Activated naive CD4-positive, alpha-beta T cell treated with anti-CD3 and anti-CD28 coated beads for 36 hours (primary cell): ENCODE data around the gene DTX4. TPM values are rescaled to one million over a fixed set of nuclear protein-coding genes. Genes with fewer than 3 reads are reported as not detected.

Source experiments
- CTCF ChIA-PET: fragments of 350-600 bp; sonication (Branson Sonifier 250); formaldehyde crosslinking; loops from one replicate; lab custom pipeline; 2021; ENCODE audit warnings: antibody characterized with exemption; lab: Charles Lee
- DNase-seq: peaks from one replicate; pipeline ENCODE4 v3.0.0-alpha.2; 2020
- H3K27ac Mint-ChIP-seq: one replicate; pipeline ENCODE4 v1.8.0; 2021; ENCODE audit warnings: mild to moderate bottlenecking, mixed read lengths
- H3K27me3 Mint-ChIP-seq: one replicate; pipeline ENCODE4 v1.8.0; 2021; ENCODE audit warnings: low read depth, mixed read lengths
- H3K36me3 Mint-ChIP-seq: one replicate; pipeline ENCODE4 v1.8.0; 2021; ENCODE audit warnings: low read depth, mixed read lengths
- H3K4me1 Mint-ChIP-seq: one replicate; pipeline ENCODE4 v1.8.0; 2021; ENCODE audit warnings: low read depth, mixed read lengths
- H3K4me3 Mint-ChIP-seq: one replicate; pipeline ENCODE4 v1.8.0; 2021; ENCODE audit warnings: mild to moderate bottlenecking, moderate library complexity, mixed read lengths
- H3K9me3 Mint-ChIP-seq: one replicate; pipeline ENCODE4 v1.8.0; 2021; ENCODE audit warnings: mixed read lengths
- intact Hi-C: fragments of 100-400 bp; cut with micrococcal nuclease; formaldehyde crosslinking; loops from one replicate; pipeline ENCODE4 v1.15.1; 2023
- total RNA-seq, 2 experiments: library from RNA; stranded (reverse); gene quantifications; one replicate each; pipeline ENCODE4 v1.2.3, GENCODE V29; 2021

The DTX4 gene
- total RNA-seq, 2 experiments from 2014 or later, result 0.07 to 0.14 TPM

DNA sequence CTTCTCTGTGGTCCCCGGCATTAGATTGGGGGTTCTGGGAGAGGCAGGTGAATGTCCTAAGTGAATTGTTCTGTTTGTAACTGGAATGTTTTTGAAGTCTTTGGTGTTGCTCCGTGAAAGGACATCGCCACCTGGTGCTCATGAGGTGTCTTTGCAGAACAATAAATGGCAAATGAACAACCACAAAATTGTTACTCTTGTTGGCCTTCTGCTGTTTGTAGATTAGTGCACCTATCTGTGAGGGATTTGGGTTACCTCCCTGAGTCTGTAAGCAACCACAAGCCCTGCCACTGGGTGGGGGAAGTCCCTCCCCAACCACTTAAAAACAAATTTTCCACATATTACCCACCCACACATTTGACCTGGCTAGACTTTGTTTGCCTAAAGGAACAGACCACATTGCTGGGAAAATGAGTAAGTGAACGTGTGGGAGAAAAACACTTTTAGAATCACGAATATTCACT lies 36.1 kb downstream of the DTX4 start:
- CTCF ChIA-PET, result interaction anchor here (0.7 to 10.5 kb wide), 5 partner anchors 21 to 445 kb away, joined by 3 to 67 read pairs (median 4); partner anchors contain the start of gene DTX4
- intact Hi-C loops, result loop anchor here (1.0 to 10.0 kb wide), 6 partner anchors 8 to 597 kb away; partner anchors contain the start of gene PATL1
- Mint-ChIP-seq H3K4me1 (peaks cover 35% of the 10 kb centered on the region), H3K36me3 (no peaks in the 10 kb centered on the region), H3K27me3 (peaks cover 26% of the 10 kb centered on the region), H3K27ac (no peak overlapping the region), H3K9me3 (no peaks in the 10 kb centered on the region), H3K4me3 (no peak overlapping the region)
- DNase-seq, result peak; percentile 53

DNA sequence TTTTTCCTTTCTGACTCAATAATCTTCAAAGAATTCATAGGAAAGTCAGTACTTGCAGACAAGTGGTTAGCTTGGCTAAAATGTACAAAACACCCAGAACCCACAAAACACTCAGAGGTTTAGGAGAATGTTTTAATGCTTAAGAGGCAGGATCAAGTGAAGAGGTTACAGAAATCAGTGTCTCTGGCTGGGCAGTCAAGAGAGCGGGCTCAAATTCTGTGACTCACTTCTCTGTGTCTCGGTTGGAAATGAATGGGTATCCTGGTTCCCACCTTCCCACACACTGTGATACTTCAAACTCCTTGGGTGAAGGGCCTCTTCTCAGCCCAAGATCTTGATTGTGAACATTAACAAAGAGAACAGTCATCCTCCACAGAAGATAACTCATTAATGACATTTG lies 37.0 kb downstream of the DTX4 start:
- DNase-seq, result peak; percentile 15
- Mint-ChIP-seq H3K4me1 (peaks cover 35% of the 10 kb centered on the region), H3K27me3 (peaks cover 30% of the 10 kb centered on the region), H3K4me3 (no peak overlapping the region), H3K27ac (no peak overlapping the region), H3K36me3 (no peaks in the 10 kb centered on the region), H3K9me3 (no peaks in the 10 kb centered on the region)
- CTCF ChIA-PET, result interaction anchor here (1.1 to 10.5 kb wide), 3 partner anchors 28 to 38 kb away, joined by 3 to 67 read pairs (median 3); partner anchors contain the start of gene DTX4
- intact Hi-C loops, result loop anchor here (1.0 to 10.0 kb wide), 6 partner anchors 9 to 596 kb away; partner anchors contain the start of gene PATL1

DNA sequence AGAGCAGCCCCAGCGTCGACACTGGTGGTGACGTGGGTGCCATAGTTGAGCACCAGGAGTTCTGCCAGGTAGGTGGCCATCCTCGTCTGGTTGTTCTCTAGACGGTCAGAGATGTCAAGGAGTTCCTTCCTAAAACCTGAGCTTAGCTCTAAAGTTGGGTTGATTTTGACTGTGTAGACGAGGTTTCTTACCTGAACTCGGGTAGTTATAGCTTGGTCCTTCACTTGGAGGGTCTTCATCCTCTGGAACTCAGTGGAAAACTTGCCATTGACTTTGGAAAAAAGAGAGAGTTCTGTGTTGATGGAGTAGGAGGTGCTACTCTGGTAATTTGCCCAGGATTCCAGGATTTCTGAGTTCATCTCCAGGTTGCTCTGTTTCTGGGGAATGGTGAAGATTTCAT lies 40.3 kb downstream of the DTX4 start:
- no peaks in the 10 kb centered on the region for H3K36me3 Mint-ChIP-seq

DNA sequence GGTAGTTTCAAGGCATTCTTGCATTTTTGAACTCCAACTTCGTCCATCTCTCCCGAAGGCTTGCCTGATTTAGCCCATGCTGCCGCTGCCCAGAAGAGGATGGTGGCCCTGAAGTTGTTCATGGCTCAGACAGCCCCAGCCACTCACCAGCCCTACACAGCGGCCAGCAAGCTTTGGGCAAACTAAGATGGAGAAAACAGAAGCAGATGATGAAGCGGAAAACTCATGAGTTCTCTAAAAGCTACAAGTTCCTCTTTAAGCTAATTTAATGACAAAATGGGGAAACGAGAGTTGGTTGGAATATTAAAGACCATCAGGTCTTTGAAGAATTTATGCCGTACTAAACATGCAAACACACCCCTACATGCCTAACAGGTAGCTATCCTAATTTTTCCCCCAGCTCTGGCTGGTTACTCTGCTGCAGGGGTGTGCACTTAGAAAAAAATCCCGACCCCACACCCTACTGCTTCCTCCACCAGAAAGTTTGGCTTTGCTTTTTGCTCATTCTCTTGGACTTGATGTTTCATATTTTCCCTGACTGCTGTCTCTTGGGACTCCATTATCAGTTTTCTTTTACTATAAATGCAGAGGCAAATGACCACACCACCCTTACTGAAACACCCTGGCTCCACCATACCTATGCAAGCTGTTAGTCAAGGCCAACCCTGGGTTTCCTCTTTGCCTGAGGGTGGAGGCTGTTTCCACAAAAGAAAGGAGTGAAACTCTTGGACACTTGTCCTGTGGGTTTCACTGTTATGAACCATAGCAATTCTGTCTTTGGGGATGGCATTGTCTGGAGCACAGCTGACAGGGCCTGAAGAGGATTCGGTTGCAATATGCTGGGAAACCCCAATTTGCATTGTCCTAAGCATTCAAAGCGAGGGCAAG lies 41.1 kb downstream of the DTX4 start, which contains the start of gene MPEG1:
MPEG1 (minus strand) TSS at position 184 of the 888 bp plus-strand sequence; CDS start at position 122, 62 bp downstream.
- CTCF ChIA-PET, result interaction anchor here (1.4 to 2.0 kb wide), 3 partner anchors 11 to 41 kb away, joined by 3 to 5 read pairs (median 4); partner anchors contain the start of gene DTX4
- Mint-ChIP-seq H3K36me3 (peaks cover 3% of the 10 kb centered on the region), H3K27ac (no peak within 1 kb of the TSS), H3K27me3 (peaks cover 30% of the 10 kb centered on the region), H3K9me3 (no peaks in the 10 kb centered on the region), H3K4me3 (no peak within 1 kb of the TSS), H3K4me1 (peaks cover 31% of the 10 kb centered on the region)
- DNase-seq, result no peak
- intact Hi-C loops, result no loop called here

More for the DNA sequence above, 40.3 kb downstream of the DTX4 start:
- H3K4me3 Mint-ChIP-seq, result no peak overlapping the region
- peaks cover 28% of the 10 kb centered on the region for H3K27me3 Mint-ChIP-seq
- DNase-seq, result no peak
- intact Hi-C loops, result no loop called here
- CTCF ChIA-PET, result interaction anchor here (1.9 to 2.0 kb wide), 2 partner anchors 28 to 41 kb away, joined by 4 to 5 read pairs; partner anchors contain the start of gene DTX4
- no peak overlapping the region for H3K27ac Mint-ChIP-seq
- no peaks in the 10 kb centered on the region for H3K9me3 Mint-ChIP-seq
- peaks cover 34% of the 10 kb centered on the region for H3K4me1 Mint-ChIP-seq

DNA sequence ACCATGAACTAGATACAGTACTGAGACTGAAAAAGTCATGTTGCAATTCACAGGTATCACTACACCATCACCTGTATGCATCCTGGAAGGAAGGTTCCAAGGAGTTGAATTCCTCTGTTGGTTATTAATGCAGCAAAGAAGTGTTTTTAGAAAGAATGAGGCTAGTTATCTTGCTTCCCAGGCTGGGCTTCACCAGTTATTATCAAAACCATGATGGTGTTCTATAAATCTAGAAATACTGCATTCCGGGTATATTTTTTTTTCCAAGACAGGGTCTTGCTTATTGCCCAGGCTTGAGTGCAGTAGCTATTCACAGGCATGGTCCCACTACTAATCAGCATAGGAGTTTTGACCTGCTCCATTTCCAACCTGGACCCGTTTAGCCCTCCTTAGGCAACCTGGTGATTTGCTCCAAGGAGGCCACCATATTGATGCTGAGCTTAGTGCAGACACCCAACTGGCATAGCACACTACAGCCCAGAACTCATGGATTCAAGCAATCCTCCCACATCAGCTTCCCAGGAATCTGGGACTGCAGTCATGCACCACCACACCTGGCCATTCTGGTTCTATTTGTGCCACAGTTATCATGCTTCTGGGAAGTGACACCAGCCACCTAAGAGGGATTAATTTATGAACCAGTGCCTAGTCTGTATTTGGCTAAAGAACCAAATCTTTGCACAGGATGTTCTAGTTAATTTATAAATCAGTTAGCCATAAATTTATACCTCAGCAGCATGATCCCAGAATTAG lies 42.4 kb downstream of the DTX4 start:
- CTCF ChIA-PET, result interaction anchor here (1.4 to 2.0 kb wide), 2 partner anchors 12 to 30 kb away, joined by 3 to 4 read pairs; no protein-coding TSS in a partner anchor
- H3K4me3 Mint-ChIP-seq, result no peak overlapping the region

DNA sequence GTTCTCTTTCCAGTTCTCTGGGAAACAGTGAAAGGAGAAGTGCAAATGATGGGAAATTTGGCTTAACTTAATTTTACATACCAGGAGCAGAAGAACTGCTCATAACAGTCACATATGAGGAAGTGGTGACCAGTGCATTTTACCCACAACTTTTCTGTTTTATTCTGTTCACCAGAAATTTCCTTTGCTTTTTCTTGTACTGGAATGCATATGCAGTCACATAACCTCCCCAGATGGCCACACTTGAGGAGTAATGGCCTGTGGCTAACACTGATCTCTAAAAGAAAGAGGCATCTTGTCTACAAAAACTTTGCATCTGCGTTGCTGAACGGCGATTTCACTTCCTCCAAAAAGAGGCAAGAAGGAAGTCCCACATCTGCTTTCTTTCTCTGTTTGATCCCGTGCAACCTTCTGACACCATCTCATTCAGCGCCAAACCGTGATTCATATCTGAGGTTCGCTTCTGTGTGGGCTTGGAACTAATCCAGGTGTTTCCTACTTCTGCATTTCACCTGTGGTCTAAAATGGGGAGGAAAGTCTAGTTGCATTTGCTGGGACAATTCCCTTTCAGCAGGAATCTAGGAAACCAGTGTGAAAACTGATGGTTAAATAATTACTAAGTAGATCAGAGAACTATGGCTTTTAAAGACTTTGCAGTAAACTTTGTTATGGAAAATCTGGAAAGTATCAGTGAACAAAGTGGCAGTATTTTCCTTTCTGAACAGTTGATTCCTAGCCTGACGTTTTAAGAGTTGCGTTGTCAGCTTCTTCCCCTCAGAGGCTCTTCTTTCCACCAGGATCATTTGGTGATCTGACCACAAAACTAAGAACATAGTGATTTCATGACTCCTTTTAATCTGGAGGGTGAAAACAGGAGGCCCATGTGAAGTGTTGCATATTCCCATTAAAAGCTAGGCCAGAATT lies 45.0 kb downstream of the DTX4 start:
- CTCF ChIA-PET, result interaction anchor here (1.1 to 1.8 kb wide), 2 partner anchors 15 to 59 kb away, joined by 3 to 5 read pairs; no protein-coding TSS in a partner anchor
- no peak overlapping the region for H3K27ac Mint-ChIP-seq
- peaks cover 15% of the 10 kb centered on the region for H3K4me1 Mint-ChIP-seq
- peaks cover 3% of the 10 kb centered on the region for H3K36me3 Mint-ChIP-seq
- no peak overlapping the region for H3K4me3 Mint-ChIP-seq
- peaks cover 18% of the 10 kb centered on the region for H3K27me3 Mint-ChIP-seq
- intact Hi-C loops, result loop anchor here (1.0 kb wide), 1 partner anchor 17 kb away; no protein-coding TSS in a partner anchor
- H3K9me3 Mint-ChIP-seq, result no peaks in the 10 kb centered on the region
- peak; percentile 62 for DNase-seq

More for the DNA sequence above, 42.4 kb downstream of the DTX4 start:
- intact Hi-C loops, result no loop called here
- Mint-ChIP-seq H3K27me3 (peaks cover 28% of the 10 kb centered on the region), H3K4me1 (peaks cover 20% of the 10 kb centered on the region), H3K9me3 (no peaks in the 10 kb centered on the region), H3K27ac (no peak overlapping the region), H3K36me3 (peaks cover 3% of the 10 kb centered on the region)
- DNase-seq, result no peak

DNA sequence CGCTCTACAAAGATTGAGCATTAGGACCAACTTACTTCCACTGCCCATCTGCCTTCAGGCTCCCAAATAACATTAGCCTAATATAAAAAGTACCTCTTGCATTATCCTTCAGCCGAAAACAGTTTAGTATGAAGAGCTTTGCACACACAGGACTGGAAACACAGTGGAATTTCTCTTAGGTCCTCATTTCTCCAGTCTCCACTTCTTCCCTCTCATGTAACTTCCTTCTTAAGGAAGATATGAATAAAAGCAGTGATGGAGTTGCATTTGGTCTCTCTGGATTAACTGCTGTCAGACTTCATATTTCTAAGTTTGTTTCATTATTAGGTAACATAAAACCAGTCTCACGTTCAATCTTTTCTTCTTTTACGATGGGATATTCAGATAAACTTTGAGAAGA lies 46.4 kb downstream of the DTX4 start:
- CTCF ChIA-PET, result interaction anchor here (0.6 to 1.8 kb wide), 3 partner anchors 17 to 60 kb away, joined by 3 read pairs; partner anchors contain the start of gene DTX4
- Mint-ChIP-seq H3K27ac (no peak overlapping the region), H3K4me3 (no peak overlapping the region), H3K4me1 (peaks cover 15% of the 10 kb centered on the region), H3K36me3 (peaks cover 3% of the 10 kb centered on the region), H3K27me3 (peaks cover 11% of the 10 kb centered on the region), H3K9me3 (no peaks in the 10 kb centered on the region)
- no peak for DNase-seq
- intact Hi-C loops, result no loop called here

DNA sequence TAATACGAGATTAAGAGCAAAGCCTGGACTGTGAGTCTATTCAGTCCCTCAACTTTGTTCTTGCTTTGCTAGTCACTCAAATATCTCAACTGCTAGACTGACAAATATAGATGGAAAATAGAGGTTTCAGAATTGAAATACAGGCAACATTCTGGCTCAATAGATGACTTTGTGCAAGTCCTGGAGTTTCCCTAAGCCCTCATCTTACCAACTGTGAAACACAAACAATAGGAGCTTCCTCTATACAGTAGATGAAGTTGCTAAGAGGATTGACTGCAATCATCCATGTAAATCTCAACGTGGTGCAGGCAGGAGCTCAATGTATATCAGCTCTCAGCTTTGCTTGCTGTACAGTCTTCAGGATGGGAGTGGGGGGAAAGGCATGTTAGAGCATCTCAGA lies 47.0 kb downstream of the DTX4 start:
- Mint-ChIP-seq H3K27ac (no peak overlapping the region), H3K27me3 (peaks cover 10% of the 10 kb centered on the region), H3K36me3 (peaks cover 3% of the 10 kb centered on the region), H3K4me3 (no peak overlapping the region), H3K4me1 (peaks cover 15% of the 10 kb centered on the region), H3K9me3 (no peaks in the 10 kb centered on the region)
- intact Hi-C loops, result no loop called here
- DNase-seq, result no peak
- CTCF ChIA-PET, result interaction anchor here (1.1 to 1.8 kb wide), 3 partner anchors 13 to 61 kb away, joined by 3 read pairs; no protein-coding TSS in a partner anchor

DNA sequence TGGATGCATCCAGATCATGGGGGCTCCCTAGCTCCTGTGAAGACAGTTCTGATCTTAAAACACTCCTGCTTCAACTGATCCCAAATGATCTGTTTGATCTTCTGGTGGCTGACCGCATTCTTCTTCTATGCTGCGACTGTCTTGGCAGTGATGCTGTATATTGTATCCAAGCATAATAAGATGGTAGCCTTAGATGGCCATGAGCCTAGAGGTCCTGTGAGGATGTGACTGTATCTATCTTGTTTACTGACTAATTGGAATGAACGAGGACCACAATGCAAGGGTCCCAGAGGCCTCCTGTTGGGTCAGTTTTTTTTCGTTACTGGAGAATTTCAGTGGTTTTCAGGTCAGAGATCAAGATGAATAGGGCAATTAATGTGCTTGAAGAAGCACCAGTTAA lies 47.9 kb downstream of the DTX4 start:
- CTCF ChIA-PET, result interaction anchor here (1.1 to 1.4 kb wide), 2 partner anchors 18 to 48 kb away, joined by 3 read pairs; partner anchors contain the start of gene DTX4
- H3K27ac Mint-ChIP-seq, result no peak overlapping the region
- no peak for DNase-seq
- no peak overlapping the region for H3K4me3 Mint-ChIP-seq
- intact Hi-C loops, result no loop called here
- H3K9me3 Mint-ChIP-seq, result no peaks in the 10 kb centered on the region
- peaks cover 4% of the 10 kb centered on the region for H3K27me3 Mint-ChIP-seq
- peaks cover 3% of the 10 kb centered on the region for H3K36me3 Mint-ChIP-seq
- H3K4me1 Mint-ChIP-seq, result peaks cover 21% of the 10 kb centered on the region

DNA sequence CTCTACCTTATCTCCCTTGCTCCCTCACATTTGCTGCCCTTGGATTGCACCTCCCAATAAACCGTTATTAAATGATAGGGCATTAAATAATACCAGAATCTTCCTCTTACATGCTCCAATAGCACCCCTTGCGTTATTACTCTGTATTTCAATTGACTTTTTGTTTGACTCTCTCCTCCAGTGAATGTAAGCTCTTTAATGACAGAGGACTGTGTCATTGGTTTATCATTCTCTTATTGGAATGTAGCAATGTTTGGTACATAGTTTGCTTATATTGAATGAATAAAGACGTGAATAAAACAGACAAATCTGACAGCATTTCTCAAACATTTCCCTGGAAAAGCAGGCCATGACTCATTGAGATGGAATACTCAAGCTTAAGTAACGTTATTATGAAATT lies 49.5 kb downstream of the DTX4 start:
- no peak for DNase-seq
- Mint-ChIP-seq H3K27ac (no peak overlapping the region), H3K4me1 (peaks cover 23% of the 10 kb centered on the region), H3K27me3 (peaks cover 4% of the 10 kb centered on the region), H3K9me3 (no peaks in the 10 kb centered on the region), H3K4me3 (no peak overlapping the region), H3K36me3 (peaks cover 3% of the 10 kb centered on the region)
- intact Hi-C loops, result no loop called here
- CTCF ChIA-PET, result interaction anchor here (0.6 to 1.8 kb wide), 6 partner anchors 16 to 86 kb away, joined by 3 to 5 read pairs (median 4); no protein-coding TSS in a partner anchor
